Hepatocyte (in vitro differentiated cells): ENCODE results near the gene PDE4D. TPM values are rescaled to one million over a fixed set of nuclear protein-coding genes. Genes with fewer than 3 reads are reported as not detected.

ENCODE experiments used
- DNase-seq: peaks from one replicate; pipeline ENCODE4 v3.0.0-alpha.2; 2016; ENCODE audit warnings: low spot score
- H2AFZ ChIP-seq: fragments of 200-600 bp; sonication (generic); 2 replicates; pipeline ENCODE4 v1.6.0; 2016; ENCODE audit warnings: antibody characterized with exemption, mild to moderate bottlenecking
- H3K27ac ChIP-seq: fragments of 200-600 bp; sonication (generic); 2 replicates; pipeline ENCODE4 v1.5.1; 2016; ENCODE audit warnings: mild to moderate bottlenecking
- H3K27me3 ChIP-seq: fragments of 200-600 bp; sonication (generic); 2 replicates; pipeline ENCODE4 v1.6.1; 2016
- H3K36me3 ChIP-seq: fragments of 200-600 bp; sonication (generic); replicated peaks from 2 replicates; pipeline ENCODE4 v1.5.1; 2016; ENCODE audit warnings: low read depth; ENCODE audit not compliant: insufficient read depth
- H3K4me1 ChIP-seq: fragments of 200-600 bp; sonication (generic); 2 replicates; pipeline ENCODE4 v1.5.1; 2016; ENCODE audit warnings: mild to moderate bottlenecking, moderate library complexity; ENCODE audit not compliant: insufficient read depth
- H3K4me2 ChIP-seq: fragments of 200-600 bp; sonication (generic); 2 replicates; pipeline ENCODE4 v1.6.0; 2016
- H3K4me3 ChIP-seq: fragments of 200-600 bp; sonication (generic); 2 replicates; pipeline ENCODE4 v1.5.1; 2016; ENCODE audit warnings: mild to moderate bottlenecking
- H3K79me2 ChIP-seq: fragments of 200-600 bp; sonication (generic); 2 replicates; pipeline ENCODE4 v1.6.0; 2017; ENCODE audit warnings: mild to moderate bottlenecking
- H3K9me2 ChIP-seq: fragments of 200-600 bp; sonication (generic); replicated peaks from 2 replicates; pipeline ENCODE4 v1.6.0; 2017; ENCODE audit warnings: mild to moderate bottlenecking; ENCODE audit not compliant: insufficient read depth
- H3K9me3 ChIP-seq: fragments of 200-600 bp; sonication (generic); 2 replicates; pipeline ENCODE4 v1.5.1; 2016; ENCODE audit warnings: low read depth, mild to moderate bottlenecking
- H4K20me1 ChIP-seq: fragments of 200-600 bp; sonication (generic); 2 replicates; pipeline ENCODE4 v1.6.0; 2016; ENCODE audit warnings: mild to moderate bottlenecking; ENCODE audit not compliant: insufficient read depth, poor library complexity, severe bottlenecking
- CTCF ChIP-seq: fragments of 200-600 bp; sonication (generic); IDR thresholded peaks from 2 replicates; pipeline ENCODE4 v1.5.1; 2016; ENCODE audit warnings: antibody characterized with exemption, mild to moderate bottlenecking; ENCODE audit not compliant: poor library complexity
- EZH2 ChIP-seq: fragments of 200-600 bp; sonication (generic); IDR thresholded peaks from 2 replicates; pipeline ENCODE4 v1.6.1; 2016; ENCODE audit warnings: antibody characterized with exemption, mild to moderate bottlenecking, borderline replicate concordance
- EZH2phosphoT487 ChIP-seq: fragments of 200-600 bp; sonication (generic); IDR thresholded peaks from one replicate; pipeline ENCODE4 v1.6.1; 2018; ENCODE audit warnings: antibody characterized with exemption, mild to moderate bottlenecking, low read depth, moderate library complexity; ENCODE audit not compliant: unreplicated experiment, severe bottlenecking
- WGBS: methylation state at CpG from one replicate; pipeline ENCODE4 v1.1.6; 2016; ENCODE audit warnings: low lambda C conversion rate; ENCODE audit errors: missing lambda C conversion rate; 5-methylcytosine and 5-hydroxymethylcytosine counted together
- polyA plus RNA-seq: library from polyadenylated mRNA; unstranded; fragments of >200 nt; fragmentation: Nextera tagmentation; extraction: Ambion mirVana; gene quantifications from 2 replicates; pipeline ENCODE4 v1.2.1, GENCODE V29; 2016
- total RNA-seq: library from RNA; depleted of rRNA; stranded (reverse); fragments of >200 nt; gene quantifications from 2 replicates; pipeline ENCODE4 v1.2.3, GENCODE V29; 2014

Gene PDE4D
- total and polyA plus RNA-seq, 2 experiments from 2014 or later = 14.5 to 45.2 TPM

- Histone ChIP-seq H2AFZ (no peak overlapping the region), H3K27me3 (no peaks in the 10 kb centered on the region), H3K9me2 (no peaks in the 10 kb centered on the region), H3K36me3 (no peaks in the 10 kb centered on the region), H3K4me1 (peaks cover 7% of the 10 kb centered on the region), H3K4me2 (no peak overlapping the region), H4K20me1 (no peaks in the 10 kb centered on the region), H3K4me3 (no peak overlapping the region), H3K9me3 (no peaks in the 10 kb centered on the region), H3K79me2 (no peaks in the 10 kb centered on the region), H3K27ac (no peak overlapping the region)
- DNase-seq = no peak
- TF ChIP-seq EZH2phosphoT487 (no peak), EZH2 (no peak), CTCF (no peak)
These were observed 354.8 kb downstream of the PDE4D start for GRCh38 chr5:59538750-59539121.

GRCh38 chr5:59537961-59538749 is 355.4 kb downstream of the PDE4D start:
- DNase-seq = no peak
- peaks cover 2% of the 10 kb centered on the region for H3K4me1 ChIP-seq
- no peak overlapping the region for H2AFZ ChIP-seq
- no peak overlapping the region for H3K27ac ChIP-seq
- no peak overlapping the region for H3K4me2 ChIP-seq
- TF ChIP-seq EZH2 (no peak), EZH2phosphoT487 (no peak)
- H3K4me3 ChIP-seq = no peak overlapping the region
- 90% methylated on average over 6 of the region's 6 CpGs for WGBS
- H3K9me2 ChIP-seq = no peaks in the 10 kb centered on the region
- H3K9me3 ChIP-seq = no peaks in the 10 kb centered on the region
- H3K36me3 ChIP-seq = no peaks in the 10 kb centered on the region
- H3K27me3 ChIP-seq = no peaks in the 10 kb centered on the region
- no peaks in the 10 kb centered on the region for H3K79me2 ChIP-seq
- no peaks in the 10 kb centered on the region for H4K20me1 ChIP-seq

- no peaks in the 10 kb centered on the region for H3K4me1 ChIP-seq
- no peaks in the 10 kb centered on the region for H3K9me2 ChIP-seq
- H3K79me2 ChIP-seq = no peaks in the 10 kb centered on the region
- no peaks in the 10 kb centered on the region for H3K36me3 ChIP-seq
- WGBS = 76% methylated on average over 2 of the region's 2 CpGs
- H3K27me3 ChIP-seq = no peaks in the 10 kb centered on the region
- no peaks in the 10 kb centered on the region for H3K9me3 ChIP-seq
- TF ChIP-seq EZH2phosphoT487 (no peak), EZH2 (no peak), CTCF (no peak)
- no peak overlapping the region for H3K4me3 ChIP-seq
- no peak overlapping the region for H3K27ac ChIP-seq
- H3K4me2 ChIP-seq = no peak overlapping the region
- H2AFZ ChIP-seq = no peak overlapping the region
- no peaks in the 10 kb centered on the region for H4K20me1 ChIP-seq
- no peak for DNase-seq
These were observed 356.7 kb downstream of the PDE4D start for GRCh38 chr5:59536875-59537274.

- Histone ChIP-seq H3K9me3 (no peaks in the 10 kb centered on the region), H3K4me1 (no peaks in the 10 kb centered on the region), H3K79me2 (no peaks in the 10 kb centered on the region), H2AFZ (no peak overlapping the region), H4K20me1 (no peaks in the 10 kb centered on the region), H3K36me3 (no peaks in the 10 kb centered on the region), H3K27ac (no peak overlapping the region), H3K4me3 (no peak overlapping the region), H3K27me3 (no peaks in the 10 kb centered on the region), H3K4me2 (no peak overlapping the region), H3K9me2 (no peaks in the 10 kb centered on the region)
- no peak for TF ChIP-seq EZH2
- no peak for TF ChIP-seq CTCF
- TF ChIP-seq EZH2phosphoT487 = no peak
- 54% methylated on average over 2 of the region's 2 CpGs for WGBS
- no peak for DNase-seq
These were observed 358.0 kb downstream of the PDE4D start for GRCh38 chr5:59535561-59535960.
